ENCODE results near the gene UBE2J2. TPM values are rescaled to one million over a fixed set of nuclear protein-coding genes. Genes with fewer than 3 reads are reported as not detected.

The UBE2J2 gene
- total and polyA plus RNA-seq, 4 donors, result 36.0 to 57.4 (median 47.1) TPM

DNA sequence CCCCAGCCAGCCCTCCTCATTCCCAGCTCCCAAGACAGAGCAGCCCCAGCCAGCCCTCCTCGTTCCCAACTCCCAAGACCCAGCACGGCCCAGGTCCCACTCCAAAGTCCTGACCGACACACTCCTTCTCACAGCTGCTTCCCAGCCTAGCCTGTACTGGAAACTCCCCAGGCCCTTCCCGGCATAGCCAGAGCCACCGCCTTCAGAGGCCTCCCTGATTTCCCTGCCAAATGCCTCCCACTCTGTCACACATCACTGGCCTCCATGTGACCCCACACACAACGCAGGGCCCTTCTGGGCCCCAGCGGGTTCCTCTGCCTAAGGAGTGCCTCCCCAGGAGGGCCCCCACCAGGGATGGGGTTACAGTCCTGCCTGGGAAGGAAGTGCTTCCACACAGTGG lies 2.8 kb downstream of the UBE2J2 start:
- Histone ChIP-seq H3K27ac (ENCODE audit: low read depth in 1 of 2, low read length in 1 of 2) (peak overlapping the region in 1 of 2 donors; percentile 11), H3K4me1 (ENCODE audit: control insufficient read depth in 5 of 5, insufficient read depth in 5 of 5, low read length in 5 of 5) (peaks cover 11 to 31% (median 17%) of the 10 kb centered on the region in 5 donors), H3K4me3 (no peak overlapping the region), H3K9ac (ENCODE audit: insufficient read depth in 1 of 2, low read length in 2 of 2) (peak overlapping the region in 1 of 2 donors; percentile 55), H3K36me3 (ENCODE audit: control insufficient read depth in 4 of 4, insufficient read depth in 4 of 4, low read length in 4 of 4) (peaks cover 0 to 15% (median 2%) of the 10 kb centered on the region in 4 donors), H3K27me3 (ENCODE audit: control insufficient read depth in 3 of 3, insufficient read depth in 3 of 3, low read length in 2 of 3) (no peaks in the 10 kb centered on the region), H3K9me3 (ENCODE audit: control insufficient read depth in 4 of 4, insufficient read depth in 3 of 4, low read length in 3 of 4) (no peaks in the 10 kb centered on the region)
- DNase-seq, result no peak
- TF ChIP-seq, protein P1, sequence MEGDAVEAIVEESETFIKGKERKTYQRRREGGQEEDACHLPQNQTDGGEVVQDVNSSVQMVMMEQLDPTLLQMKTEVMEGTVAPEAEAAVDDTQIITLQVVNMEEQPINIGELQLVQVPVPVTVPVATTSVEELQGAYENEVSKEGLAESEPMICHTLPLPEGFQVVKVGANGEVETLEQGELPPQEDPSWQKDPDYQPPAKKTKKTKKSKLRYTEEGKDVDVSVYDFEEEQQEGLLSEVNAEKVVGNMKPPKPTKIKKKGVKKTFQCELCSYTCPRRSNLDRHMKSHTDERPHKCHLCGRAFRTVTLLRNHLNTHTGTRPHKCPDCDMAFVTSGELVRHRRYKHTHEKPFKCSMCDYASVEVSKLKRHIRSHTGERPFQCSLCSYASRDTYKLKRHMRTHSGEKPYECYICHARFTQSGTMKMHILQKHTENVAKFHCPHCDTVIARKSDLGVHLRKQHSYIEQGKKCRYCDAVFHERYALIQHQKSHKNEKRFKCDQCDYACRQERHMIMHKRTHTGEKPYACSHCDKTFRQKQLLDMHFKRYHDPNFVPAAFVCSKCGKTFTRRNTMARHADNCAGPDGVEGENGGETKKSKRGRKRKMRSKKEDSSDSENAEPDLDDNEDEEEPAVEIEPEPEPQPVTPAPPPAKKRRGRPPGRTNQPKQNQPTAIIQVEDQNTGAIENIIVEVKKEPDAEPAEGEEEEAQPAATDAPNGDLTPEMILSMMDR (IDR thresholded peaks at IDR 0.05; ENCODE audit: control extremely low read depth, extremely low read depth), result no peak
- 71 to 81% methylated on average over 7 of the region's 7 CpGs for WGBS, 2 donors
- no peak for ATAC-seq (ENCODE audit: insufficient read depth, low FRiP score)

DNA sequence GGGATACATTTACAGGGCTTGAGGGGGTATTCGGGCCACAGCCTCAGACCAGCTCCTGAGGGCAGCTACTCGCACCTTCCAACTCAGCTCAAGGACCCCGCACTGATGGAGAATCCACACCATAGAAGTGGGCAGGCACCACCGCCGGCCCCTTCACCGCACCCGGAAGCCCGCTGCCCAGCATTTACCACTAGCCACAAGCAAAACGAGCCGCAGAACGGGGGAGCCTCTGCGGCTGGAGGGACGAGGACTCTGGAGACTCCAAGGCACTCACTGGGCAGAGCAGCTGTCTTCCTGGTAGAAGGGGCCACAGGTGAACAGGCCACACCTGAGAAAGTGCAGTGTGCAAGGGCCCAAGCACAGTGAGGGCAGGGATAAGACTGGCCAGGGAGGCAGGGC lies 5.4 kb downstream of the UBE2J2 start:
- Histone ChIP-seq H3K4me1 (ENCODE audit: control insufficient read depth in 5 of 5, insufficient read depth in 5 of 5, low read length in 5 of 5) (peaks cover 11 to 24% (median 17%) of the 10 kb centered on the region in 5 donors), H3K9me3 (ENCODE audit: control insufficient read depth in 4 of 4, insufficient read depth in 3 of 4, low read length in 3 of 4) (no peaks in the 10 kb centered on the region), H3K27me3 (ENCODE audit: control insufficient read depth in 3 of 3, insufficient read depth in 3 of 3, low read length in 2 of 3) (no peaks in the 10 kb centered on the region), H3K36me3 (ENCODE audit: control insufficient read depth in 4 of 4, insufficient read depth in 4 of 4, low read length in 4 of 4) (peaks cover 0 to 25% (median 9%) of the 10 kb centered on the region in 4 donors), H3K9ac (ENCODE audit: insufficient read depth in 1 of 2, low read length in 2 of 2) (no peak overlapping the region), H3K4me3 (no peak overlapping the region), H3K27ac (ENCODE audit: low read depth in 1 of 2, low read length in 1 of 2) (no peak overlapping the region)
- ATAC-seq (ENCODE audit: insufficient read depth, low FRiP score) (no peak), DNase-seq (no peak)
- TF ChIP-seq, protein P1 (IDR thresholded peaks at IDR 0.05; ENCODE audit: control extremely low read depth, extremely low read depth), result no peak
- 97 to 98% methylated on average over 13 of the region's 13 CpGs for WGBS, 2 donors

DNA sequence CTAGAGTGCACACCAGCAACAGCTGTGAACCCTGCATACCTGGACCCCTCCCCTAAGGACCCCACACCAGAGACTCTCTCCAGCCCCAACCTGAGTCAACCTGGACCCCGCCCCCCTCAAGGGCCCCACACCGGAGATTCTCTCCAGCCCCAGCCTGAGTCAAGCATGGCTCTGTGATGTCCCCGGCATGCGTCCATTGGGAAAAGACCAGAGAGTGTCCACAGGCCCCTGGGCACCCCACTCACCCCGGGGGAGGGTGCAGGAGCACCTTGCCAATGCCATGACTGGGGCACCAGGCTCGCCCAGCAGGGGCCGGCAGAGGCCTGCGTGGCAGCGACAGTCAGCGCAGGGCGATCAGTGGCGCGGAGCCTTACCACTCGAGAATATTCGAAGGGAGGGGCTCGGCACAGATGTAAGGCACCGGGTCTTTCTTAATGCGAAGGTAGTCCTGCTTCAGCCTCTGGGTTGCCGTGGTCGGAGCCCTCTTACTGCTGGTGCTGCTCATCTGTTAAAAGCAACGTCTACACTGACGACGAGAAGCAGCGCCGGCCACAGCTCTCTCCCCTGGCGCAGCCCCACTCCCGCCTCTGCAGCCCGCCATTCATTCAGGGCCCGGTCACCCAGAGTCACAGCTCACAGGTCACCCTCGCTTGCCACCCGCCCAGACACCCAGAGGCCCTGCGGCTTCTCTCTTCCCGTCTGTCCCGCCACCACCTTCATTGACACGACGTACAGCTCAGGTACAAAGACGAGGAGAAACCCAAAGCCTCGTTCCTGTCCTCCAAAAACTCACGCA lies 6.0 kb downstream of the UBE2J2 start:
- Histone ChIP-seq H3K36me3 (ENCODE audit: control insufficient read depth in 4 of 4, insufficient read depth in 4 of 4, low read length in 4 of 4) (peaks cover 2 to 29% (median 9%) of the 10 kb centered on the region in 4 donors), H3K9me3 (ENCODE audit: control insufficient read depth in 4 of 4, insufficient read depth in 3 of 4, low read length in 3 of 4) (no peaks in the 10 kb centered on the region), H3K27me3 (ENCODE audit: control insufficient read depth in 3 of 3, insufficient read depth in 3 of 3, low read length in 2 of 3) (no peaks in the 10 kb centered on the region), H3K4me1 (ENCODE audit: control insufficient read depth in 5 of 5, insufficient read depth in 5 of 5, low read length in 5 of 5) (peaks cover 11 to 23% (median 15%) of the 10 kb centered on the region in 5 donors), H3K27ac (ENCODE audit: low read depth in 1 of 2, low read length in 1 of 2) (no peak overlapping the region), H3K4me3 (no peak overlapping the region), H3K9ac (ENCODE audit: insufficient read depth in 1 of 2, low read length in 2 of 2) (no peak overlapping the region)
- DNase-seq (no peak), ATAC-seq (ENCODE audit: insufficient read depth, low FRiP score) (no peak)
- TF ChIP-seq, protein P1 (IDR thresholded peaks at IDR 0.05; ENCODE audit: control extremely low read depth, extremely low read depth), result no peak
- WGBS, 2 donors, result 96% methylated on average over 39 of the region's 39 CpGs
